ENCODE results near the gene INTU.

INTU gene

DNA sequence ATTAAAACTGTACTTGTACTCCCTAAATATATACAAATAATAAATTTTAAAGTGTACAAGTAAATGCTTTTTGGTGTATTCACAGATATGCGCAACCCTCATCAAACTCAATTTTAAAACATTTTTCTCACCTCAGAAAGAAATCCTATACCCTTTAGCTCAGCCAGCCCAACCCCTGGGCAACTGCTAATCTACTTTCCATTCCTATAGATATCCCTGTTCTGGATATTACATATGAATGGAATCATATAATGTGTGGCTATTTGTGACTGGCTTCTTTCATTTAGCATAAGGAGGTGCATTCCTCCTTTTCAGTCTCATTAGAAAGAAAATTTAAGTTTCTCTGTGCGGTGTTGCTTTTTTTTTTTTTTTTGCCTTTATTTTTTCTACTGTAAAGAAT, 39.4 kb downstream of the INTU start:
- H3K27me3 ChIP-seq, result no peaks in the 10 kb centered on the region
- no peaks in the 10 kb centered on the region for H3K4me1 ChIP-seq
- H3K4me2 ChIP-seq, result no peak overlapping the region
- no peaks in the 10 kb centered on the region for H3K9me3 ChIP-seq
- H3K27ac ChIP-seq, result no peak overlapping the region
- H3K9ac ChIP-seq, result no peak overlapping the region
- TF ChIP-seq Cebpa-rat (IDR thresholded peaks at IDR 0.05), result no peak
- no peaks in the 10 kb centered on the region for H3K36me3 ChIP-seq
- no peaks in the 10 kb centered on the region for H4K20me1 ChIP-seq
- no peak overlapping the region for H3K4me3 ChIP-seq

GRCh38 chr4:127685292-127685691, 52.5 kb downstream of the INTU start:
- H3K27ac ChIP-seq, result no peak overlapping the region
- TF ChIP-seq Cebpa-rat (IDR thresholded peaks at IDR 0.05), result no peak
- H3K36me3 ChIP-seq, result no peaks in the 10 kb centered on the region
- no peak overlapping the region for H3K4me3 ChIP-seq
- H3K9ac ChIP-seq, result no peak overlapping the region
- no peak overlapping the region for H3K4me2 ChIP-seq
- H4K20me1 ChIP-seq, result no peaks in the 10 kb centered on the region
- no peaks in the 10 kb centered on the region for H3K9me3 ChIP-seq
- no peaks in the 10 kb centered on the region for H3K27me3 ChIP-seq
- no peaks in the 10 kb centered on the region for H3K4me1 ChIP-seq

DNA sequence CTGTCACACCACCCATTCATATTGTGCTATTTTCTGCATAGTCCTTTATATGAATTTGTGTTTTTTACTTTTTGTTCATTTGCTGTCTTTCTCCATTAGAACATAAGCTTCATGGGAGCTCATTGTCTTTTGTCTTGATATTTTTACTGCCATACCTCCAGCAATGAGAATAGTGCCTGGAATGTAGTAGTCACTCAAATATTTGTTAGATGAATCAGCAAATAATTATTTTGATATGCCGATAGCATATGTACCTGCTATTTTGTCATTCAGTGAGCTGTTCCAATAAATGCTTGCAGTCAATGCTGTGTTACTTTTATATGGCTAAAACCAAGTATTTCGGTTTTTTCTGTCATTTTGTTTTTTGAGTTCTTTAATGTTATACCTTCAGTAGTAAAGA, 53.9 kb downstream of the INTU start:
- Histone ChIP-seq H3K36me3 (no peaks in the 10 kb centered on the region), H3K27ac (no peak overlapping the region), H3K27me3 (no peaks in the 10 kb centered on the region), H3K4me3 (no peak overlapping the region), H3K9ac (no peak overlapping the region), H3K9me3 (no peaks in the 10 kb centered on the region), H4K20me1 (no peaks in the 10 kb centered on the region), H3K4me1 (no peaks in the 10 kb centered on the region), H3K4me2 (no peak overlapping the region)
- TF ChIP-seq Cebpa-rat (IDR thresholded peaks at IDR 0.05), result no peak

GRCh38 chr4:127687580-127687979, 54.8 kb downstream of the INTU start:
- H3K36me3 ChIP-seq, result no peaks in the 10 kb centered on the region
- no peaks in the 10 kb centered on the region for H4K20me1 ChIP-seq
- no peak overlapping the region for H3K4me3 ChIP-seq
- no peak overlapping the region for H3K9ac ChIP-seq
- H3K27me3 ChIP-seq, result no peaks in the 10 kb centered on the region
- H3K9me3 ChIP-seq, result no peaks in the 10 kb centered on the region
- H3K4me2 ChIP-seq, result no peak overlapping the region
- no peak overlapping the region for H3K27ac ChIP-seq
- no peak for TF ChIP-seq Cebpa-rat (IDR thresholded peaks at IDR 0.05)
- no peaks in the 10 kb centered on the region for H3K4me1 ChIP-seq

DNA sequence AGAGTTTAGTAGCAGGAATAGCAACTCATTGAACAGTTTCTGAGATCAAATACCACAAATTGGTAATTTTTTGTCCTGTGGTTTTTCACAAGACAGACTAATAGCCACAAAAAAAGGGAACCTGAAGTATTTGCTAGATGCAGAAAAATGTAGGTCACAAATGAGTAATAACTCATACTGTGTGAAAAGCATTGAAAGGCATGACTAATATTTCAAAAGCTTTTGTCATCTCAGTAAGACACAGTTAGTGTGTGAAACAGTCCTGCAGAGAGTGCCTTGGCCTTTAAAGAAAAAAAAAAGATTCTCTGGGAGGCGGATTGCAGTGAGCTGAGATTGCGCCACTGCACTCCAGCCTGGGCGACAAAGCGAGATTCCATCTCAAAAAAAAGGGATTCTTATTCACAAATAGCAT, 66.0 kb downstream of the INTU start:
- Histone ChIP-seq H3K4me1 (no peaks in the 10 kb centered on the region), H3K36me3 (no peaks in the 10 kb centered on the region), H3K4me2 (no peak overlapping the region), H3K4me3 (no peak overlapping the region), H3K27ac (no peak overlapping the region), H3K9ac (no peak overlapping the region), H4K20me1 (no peaks in the 10 kb centered on the region), H3K27me3 (no peaks in the 10 kb centered on the region), H3K9me3 (no peaks in the 10 kb centered on the region)
- TF ChIP-seq Cebpa-rat (IDR thresholded peaks at IDR 0.05), result no peak

DNA sequence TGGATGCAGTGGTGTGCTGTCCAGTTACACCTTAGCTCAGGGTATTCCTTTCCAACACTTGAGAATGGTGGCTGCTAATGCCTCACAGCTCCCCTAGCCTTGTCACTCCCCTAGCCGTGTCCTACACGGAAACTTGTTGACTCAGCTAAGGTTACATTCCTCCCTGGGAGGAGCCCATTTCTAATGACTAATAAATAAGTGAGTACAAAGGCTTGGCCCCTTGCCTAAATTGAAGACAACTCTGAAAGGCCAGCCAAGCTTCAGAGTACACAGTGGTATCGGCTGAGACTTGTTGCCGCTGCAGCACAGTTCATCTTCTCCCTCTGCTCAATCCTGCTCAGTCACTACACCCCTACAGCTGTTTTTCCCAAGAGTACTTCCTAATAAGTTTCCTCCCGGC, 76.2 kb downstream of the INTU start:
- Histone ChIP-seq H3K36me3 (no peaks in the 10 kb centered on the region), H4K20me1 (no peaks in the 10 kb centered on the region), H3K4me2 (no peak overlapping the region), H3K27me3 (no peaks in the 10 kb centered on the region), H3K4me1 (no peaks in the 10 kb centered on the region), H3K9me3 (no peaks in the 10 kb centered on the region), H3K27ac (no peak overlapping the region), H3K4me3 (no peak overlapping the region), H3K9ac (no peak overlapping the region)
- no peak for TF ChIP-seq Cebpa-rat (IDR thresholded peaks at IDR 0.05)

DNA sequence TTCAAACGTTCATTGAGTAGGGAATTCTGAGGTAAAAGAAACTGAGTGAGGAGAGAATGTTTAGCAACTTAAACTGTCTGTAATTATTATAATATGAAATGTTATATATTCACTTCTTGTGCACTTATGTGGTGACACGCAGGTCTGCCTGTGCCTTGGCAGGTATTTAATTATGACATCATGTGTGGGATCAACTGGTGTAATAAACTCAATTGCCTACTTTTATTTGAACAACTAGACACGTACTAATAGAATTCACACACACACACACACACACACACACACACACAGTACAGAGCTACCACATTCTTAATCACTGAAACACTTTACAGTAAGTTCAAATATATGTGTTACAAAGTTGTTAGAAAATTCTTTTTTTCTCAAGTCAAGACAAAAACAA, 76.7 kb downstream of the INTU start:
- no peaks in the 10 kb centered on the region for H3K36me3 ChIP-seq
- no peaks in the 10 kb centered on the region for H3K9me3 ChIP-seq
- no peaks in the 10 kb centered on the region for H4K20me1 ChIP-seq
- H3K27ac ChIP-seq, result no peak overlapping the region
- H3K4me1 ChIP-seq, result no peaks in the 10 kb centered on the region
- no peaks in the 10 kb centered on the region for H3K27me3 ChIP-seq
- H3K9ac ChIP-seq, result no peak overlapping the region
- no peak overlapping the region for H3K4me3 ChIP-seq
- no peak overlapping the region for H3K4me2 ChIP-seq
- TF ChIP-seq Cebpa-rat (IDR thresholded peaks at IDR 0.05), result no peak

- no peaks in the 10 kb centered on the region for H4K20me1 ChIP-seq
- peaks cover 5% of the 10 kb centered on the region; the same call in 1 of the 2 replicates for H3K9me3 ChIP-seq
- H3K27ac ChIP-seq, result no peak within 1 kb of the TSS
- no peak within 1 kb of the TSS for H3K9ac ChIP-seq
- H3K4me3 ChIP-seq, result no peak within 1 kb of the TSS
- no peak for TF ChIP-seq Cebpa-rat (IDR thresholded peaks at IDR 0.05)
- H3K4me1 ChIP-seq, result no peaks in the 10 kb centered on the region
- no peaks in the 10 kb centered on the region for H3K36me3 ChIP-seq
- no peaks in the 10 kb centered on the region for H3K27me3 ChIP-seq
- H3K4me2 ChIP-seq, result no peak within 1 kb of the TSS
Observed at GRCh38 chr4:127730142-127730913, 97.6 kb downstream of the INTU start, which contains the start of gene SLC25A31. TSS of gene SLC25A31 (plus strand) at chr4:127730400. CDS start at chr4:127730546, 146 bp downstream.

DNA sequence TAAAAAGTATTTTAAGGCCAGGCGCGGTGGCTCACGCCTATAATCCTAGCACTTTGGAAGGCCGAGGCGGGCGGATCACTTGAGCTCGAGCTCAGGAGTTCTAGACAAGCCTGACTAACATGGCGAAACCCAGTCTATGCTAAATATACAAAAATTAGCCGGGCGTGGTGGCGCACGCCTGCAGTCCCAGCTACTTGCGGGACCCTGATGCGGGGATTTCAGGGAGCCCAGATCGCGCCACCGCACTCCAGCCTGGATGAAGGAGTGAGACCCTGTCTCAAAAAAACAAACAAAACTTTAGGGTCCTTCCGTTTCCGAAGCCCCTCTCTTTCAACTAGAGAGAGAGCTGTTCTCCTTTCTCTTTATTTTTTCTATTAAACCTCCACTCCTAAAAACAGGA, 98.6 kb downstream of the INTU start:
- no peaks in the 10 kb centered on the region for H4K20me1 ChIP-seq
- TF ChIP-seq Cebpa-rat (IDR thresholded peaks at IDR 0.05), result no peak
- no peak overlapping the region for H3K4me3 ChIP-seq
- no peak overlapping the region for H3K4me2 ChIP-seq
- no peaks in the 10 kb centered on the region for H3K4me1 ChIP-seq
- no peaks in the 10 kb centered on the region for H3K36me3 ChIP-seq
- no peaks in the 10 kb centered on the region for H3K27me3 ChIP-seq
- peaks cover 5% of the 10 kb centered on the region; the same call in 1 of the 2 replicates for H3K9me3 ChIP-seq
- no peak overlapping the region for H3K9ac ChIP-seq
- no peak overlapping the region for H3K27ac ChIP-seq

- Histone ChIP-seq H3K4me3 (no peak overlapping the region), H3K4me1 (no peaks in the 10 kb centered on the region), H3K9ac (no peak overlapping the region), H3K27me3 (no peaks in the 10 kb centered on the region), H3K9me3 (peaks cover 5% of the 10 kb centered on the region; the same call in 1 of the 2 replicates), H4K20me1 (no peaks in the 10 kb centered on the region), H3K27ac (no peak overlapping the region), H3K4me2 (no peak overlapping the region), H3K36me3 (no peaks in the 10 kb centered on the region)
- no peak for TF ChIP-seq Cebpa-rat (IDR thresholded peaks at IDR 0.05)
Observed at GRCh38 chr4:127732623-127733328, 100.0 kb downstream of the INTU start.

All from BLaER1 (cell line).